Measurements from ENCODE around the gene BRINP1.

BRINP1 gene

DNA sequence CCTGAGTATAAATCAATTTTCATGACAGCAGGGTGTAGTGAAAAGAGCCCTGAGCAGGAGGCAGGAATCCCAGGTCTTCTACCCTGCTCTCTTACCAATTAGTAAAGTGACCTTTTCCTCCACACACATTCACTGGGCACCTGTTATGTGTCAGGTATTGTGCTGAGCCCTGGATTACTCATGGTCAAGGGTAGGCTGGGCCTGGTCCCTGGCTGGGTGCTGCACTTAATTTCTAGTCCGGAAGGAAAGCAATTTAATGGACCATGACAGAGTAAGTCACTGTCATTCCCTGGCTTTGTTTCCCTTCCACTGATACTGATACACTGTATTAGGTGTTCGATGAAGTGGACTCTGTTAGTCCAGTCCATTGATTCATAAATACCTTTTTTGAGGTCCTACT lies 29.1 kb upstream of the BRINP1 start:
- TF ChIP-seq CTCF (IDR thresholded peaks at IDR 0.05; ENCODE audit: control insufficient read depth, extremely low read depth, insufficient read depth), result no peak
- no peak overlapping the region for H3K4me3 ChIP-seq (ENCODE audit: low read depth, low read length)
- no peak for DNase-seq (ENCODE audit: low read depth)

GRCh38 chr9:119391878-119392277 lies 22.6 kb upstream of the BRINP1 start:
- H3K4me3 ChIP-seq (ENCODE audit: low read depth, low read length), result no peak overlapping the region
- no peak for TF ChIP-seq CTCF (IDR thresholded peaks at IDR 0.05; ENCODE audit: control insufficient read depth, extremely low read depth, insufficient read depth)
- DNase-seq (ENCODE audit: low read depth), result no peak

DNA sequence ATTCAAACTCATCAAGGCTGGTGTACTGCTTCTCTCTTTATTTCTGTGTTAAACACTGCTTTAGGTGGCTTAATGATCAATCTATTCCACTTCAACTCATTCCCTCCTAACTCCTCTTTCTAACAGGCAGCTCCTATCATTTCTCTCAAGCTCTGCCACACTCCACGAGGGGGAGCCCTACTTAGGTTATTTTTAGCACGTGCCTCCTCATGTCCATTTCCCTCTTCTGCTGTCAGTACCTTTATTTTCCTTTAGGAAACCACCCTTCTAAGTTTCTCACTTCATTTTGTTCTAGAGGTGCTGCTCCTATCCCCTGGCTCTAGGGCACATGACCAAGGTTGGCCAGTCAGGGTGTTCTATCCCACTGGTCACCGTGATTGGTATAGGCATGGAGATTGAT lies 6.7 kb upstream of the BRINP1 start:
- DNase-seq (ENCODE audit: low read depth), result peak; percentile 3
- peak; percentile 29 for TF ChIP-seq CTCF (IDR thresholded peaks at IDR 0.05; ENCODE audit: control insufficient read depth, extremely low read depth, insufficient read depth)
- no peak overlapping the region for H3K4me3 ChIP-seq (ENCODE audit: low read depth, low read length)

GRCh38 chr9:119372951-119373350 lies 3.7 kb upstream of the BRINP1 start:
- H3K4me3 ChIP-seq (ENCODE audit: low read depth, low read length), result no peak overlapping the region
- TF ChIP-seq CTCF (IDR thresholded peaks at IDR 0.05; ENCODE audit: control insufficient read depth, extremely low read depth, insufficient read depth), result no peak
- DNase-seq (ENCODE audit: low read depth), result no peak

DNA sequence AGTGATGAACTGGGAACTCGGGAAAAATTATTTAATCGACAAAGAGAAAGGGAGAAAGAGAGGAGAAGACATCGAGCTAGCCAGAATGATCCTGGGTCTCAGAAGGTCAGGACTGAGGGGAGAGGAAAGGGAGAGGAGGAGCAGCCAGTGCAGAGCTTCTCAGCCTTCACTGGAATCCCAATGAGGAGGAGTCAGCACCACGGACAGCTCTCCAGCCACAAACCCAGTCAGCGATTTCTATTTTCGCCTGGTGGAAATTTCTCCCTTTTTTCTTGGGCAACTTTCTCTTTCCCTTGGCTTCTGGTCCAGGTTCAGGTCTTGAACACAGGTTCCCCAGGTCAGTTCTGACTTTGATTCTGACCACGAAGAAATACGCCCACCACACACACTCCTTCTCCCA lies 1.6 kb upstream of the BRINP1 start:
- no peak for TF ChIP-seq CTCF (IDR thresholded peaks at IDR 0.05; ENCODE audit: control insufficient read depth, extremely low read depth, insufficient read depth)
- no peak overlapping the region for H3K4me3 ChIP-seq (ENCODE audit: low read depth, low read length)
- no peak for DNase-seq (ENCODE audit: low read depth)

GRCh38 chr9:119369680-119370366 lies 588 bp upstream of the BRINP1 start:
- TF ChIP-seq CTCF (IDR thresholded peaks at IDR 0.05; ENCODE audit: control insufficient read depth, extremely low read depth, insufficient read depth), result no peak
- no peak overlapping the region for H3K4me3 ChIP-seq (ENCODE audit: low read depth, low read length)
- DNase-seq (ENCODE audit: low read depth), result no peak

DNA sequence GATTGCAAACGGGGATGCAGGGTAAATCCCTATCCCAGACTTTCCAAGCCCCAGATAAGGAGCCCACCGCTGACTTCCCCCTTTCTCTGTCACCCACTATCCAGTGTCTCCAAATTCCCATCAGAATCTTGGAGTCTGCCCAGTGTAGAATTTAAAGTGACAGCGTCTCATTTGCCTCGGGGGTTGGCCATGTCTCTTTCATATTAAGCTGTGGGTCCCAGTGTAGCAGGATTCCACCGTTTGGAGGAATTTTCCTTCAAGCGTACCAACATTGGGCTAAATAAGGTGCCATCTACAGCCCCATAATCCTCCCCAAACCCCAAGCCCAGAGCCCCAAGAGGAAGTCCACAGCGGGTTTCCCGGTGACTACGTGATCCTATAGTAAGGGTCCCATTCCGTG lies 1.1 kb downstream of the BRINP1 start:
- no peak for DNase-seq (ENCODE audit: low read depth)
- no peak for TF ChIP-seq CTCF (IDR thresholded peaks at IDR 0.05; ENCODE audit: control insufficient read depth, extremely low read depth, insufficient read depth)
- H3K4me3 ChIP-seq (ENCODE audit: low read depth, low read length), result no peak overlapping the region
